Peyer's patch (tissue), 4 donors: ENCODE data around the gene HGF. TPM values are rescaled to one million over a fixed set of nuclear protein-coding genes. Genes with fewer than 3 reads are reported as not detected.

Experiments
- DNase-seq, 3 donors: peaks; one replicate each; pipeline ENCODE4 v3.0.0-alpha.2; 2017 to 2019
- H3K27ac ChIP-seq, 4 donors: fragments of 200-600 bp; sonication (generic); one replicate each; pipeline ENCODE4 v1.5.1; 2016 to 2019
- H3K27me3 ChIP-seq, 2 donors: fragments of 200-600 bp; sonication (generic); one replicate each; pipeline ENCODE4 v1.5.1; 2019
- H3K36me3 ChIP-seq, 3 donors: fragments of 200-600 bp; sonication (generic); one replicate each; pipeline ENCODE4 v1.5.1; 2016 to 2019
- H3K4me1 ChIP-seq, 4 donors: fragments of 200-600 bp; sonication (generic); one replicate each; pipeline ENCODE4 v1.5.1; 2016 to 2019
- H3K4me3 ChIP-seq, 4 donors: fragments of 200-600 bp; sonication (generic); 1 replicate in 3 of 4; 2 replicates in 1 of 4; pipeline ENCODE4 v1.5.1; 2016 to 2019; ENCODE audit warnings: mild to moderate bottlenecking in 1 of 4
- H3K9me3 ChIP-seq, 4 donors: fragments of 200-600 bp; sonication (generic); one replicate each; pipeline ENCODE4 v1.5.1; 2016 to 2019; ENCODE audit warnings: mild to moderate bottlenecking in 1 of 4
- POLR2A ChIP-seq, 2 donors: fragments of 450-650 bp; IDR thresholded peaks; one replicate each; pipeline ENCODE4 v1.5.1; 2017; ENCODE audit warnings: antibody characterized with exemption in 2 of 2, mild to moderate bottlenecking in 2 of 2, moderate library complexity in 2 of 2
- total RNA-seq, 4 donors: library from RNA; depleted of rRNA; stranded (reverse); fragments of >200 nt; gene quantifications; one replicate each; pipeline ENCODE4 v1.1.0, GENCODE V29; 2016
- TF ChIP-seq, protein P1 (sequence below), 6 experiments: fragments of 450-650 bp in 4 of 6; fragments of 200-600 bp in 2 of 6; sonication (generic) in 1 of 6; IDR thresholded peaks; one replicate each; pipeline ENCODE4 v1.5.1; 2017 to 2019; ENCODE audit warnings: antibody characterized with exemption in 6 of 6, mild to moderate bottlenecking in 3 of 6, moderate library complexity in 1 of 6

The HGF gene
- total RNA-seq, 4 donors from 2014 or later, result 0.88 to 5.0 (median 3.8) TPM

- no peak for DNase-seq
- no peaks in the 10 kb centered on the region for H3K27me3 ChIP-seq
- no peak overlapping the region for H3K27ac ChIP-seq
- H3K36me3 ChIP-seq, result no peaks in the 10 kb centered on the region
- TF ChIP-seq POLR2A (IDR thresholded peaks at IDR 0.05), result no peak
- TF ChIP-seq, protein P1, sequence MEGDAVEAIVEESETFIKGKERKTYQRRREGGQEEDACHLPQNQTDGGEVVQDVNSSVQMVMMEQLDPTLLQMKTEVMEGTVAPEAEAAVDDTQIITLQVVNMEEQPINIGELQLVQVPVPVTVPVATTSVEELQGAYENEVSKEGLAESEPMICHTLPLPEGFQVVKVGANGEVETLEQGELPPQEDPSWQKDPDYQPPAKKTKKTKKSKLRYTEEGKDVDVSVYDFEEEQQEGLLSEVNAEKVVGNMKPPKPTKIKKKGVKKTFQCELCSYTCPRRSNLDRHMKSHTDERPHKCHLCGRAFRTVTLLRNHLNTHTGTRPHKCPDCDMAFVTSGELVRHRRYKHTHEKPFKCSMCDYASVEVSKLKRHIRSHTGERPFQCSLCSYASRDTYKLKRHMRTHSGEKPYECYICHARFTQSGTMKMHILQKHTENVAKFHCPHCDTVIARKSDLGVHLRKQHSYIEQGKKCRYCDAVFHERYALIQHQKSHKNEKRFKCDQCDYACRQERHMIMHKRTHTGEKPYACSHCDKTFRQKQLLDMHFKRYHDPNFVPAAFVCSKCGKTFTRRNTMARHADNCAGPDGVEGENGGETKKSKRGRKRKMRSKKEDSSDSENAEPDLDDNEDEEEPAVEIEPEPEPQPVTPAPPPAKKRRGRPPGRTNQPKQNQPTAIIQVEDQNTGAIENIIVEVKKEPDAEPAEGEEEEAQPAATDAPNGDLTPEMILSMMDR (IDR thresholded peaks at IDR 0.05), result no peak
- no peaks in the 10 kb centered on the region for H3K9me3 ChIP-seq
- H3K4me1 ChIP-seq, result no peaks in the 10 kb centered on the region
- no peak overlapping the region for H3K4me3 ChIP-seq
Observed at GRCh38 chr7:81803267-81803666, 33.4 kb upstream of the HGF start.

- Histone ChIP-seq H3K9me3 (no peaks in the 10 kb centered on the region), H3K27me3 (no peaks in the 10 kb centered on the region), H3K36me3 (no peaks in the 10 kb centered on the region)
Observed at GRCh38 chr7:81802251-81802650, 32.4 kb upstream of the HGF start.

GRCh38 chr7:81801532-81801931, 31.7 kb upstream of the HGF start:
- no peak for TF ChIP-seq POLR2A (IDR thresholded peaks at IDR 0.05)
- TF ChIP-seq, protein P1 (IDR thresholded peaks at IDR 0.05), result no peak
- DNase-seq, result no peak
- H3K4me3 ChIP-seq, result no peak overlapping the region
- no peak overlapping the region for H3K27ac ChIP-seq
- H3K27me3 ChIP-seq, result no peaks in the 10 kb centered on the region
- no peaks in the 10 kb centered on the region for H3K9me3 ChIP-seq
- H3K4me1 ChIP-seq, result no peaks in the 10 kb centered on the region
- no peaks in the 10 kb centered on the region for H3K36me3 ChIP-seq

More at GRCh38 chr7:81802251-81802650, 32.4 kb upstream of the HGF start:
- no peak for DNase-seq
- Histone ChIP-seq H3K27ac (no peak overlapping the region), H3K4me1 (no peaks in the 10 kb centered on the region), H3K4me3 (no peak overlapping the region)
- TF ChIP-seq, protein P1 (IDR thresholded peaks at IDR 0.05), result no peak
- TF ChIP-seq POLR2A (IDR thresholded peaks at IDR 0.05), result no peak

GRCh38 chr7:81791568-81792518, 22.0 kb upstream of the HGF start:
- Histone ChIP-seq H3K9me3 (no peaks in the 10 kb centered on the region), H3K4me3 (no peak overlapping the region), H3K36me3 (no peaks in the 10 kb centered on the region), H3K27ac (no peak overlapping the region), H3K27me3 (no peaks in the 10 kb centered on the region), H3K4me1 (no peaks in the 10 kb centered on the region)
- no peak for DNase-seq
- TF ChIP-seq, protein P1 (IDR thresholded peaks at IDR 0.05), result no peak
- no peak for TF ChIP-seq POLR2A (IDR thresholded peaks at IDR 0.05)

- no peak overlapping the region for H3K4me3 ChIP-seq
- no peaks in the 10 kb centered on the region for H3K9me3 ChIP-seq
- no peak for TF ChIP-seq POLR2A (IDR thresholded peaks at IDR 0.05)
- TF ChIP-seq, protein P1 (IDR thresholded peaks at IDR 0.05), result no peak
- DNase-seq, result no peak
- H3K27me3 ChIP-seq, result no peaks in the 10 kb centered on the region
- H3K36me3 ChIP-seq, result no peaks in the 10 kb centered on the region
- no peaks in the 10 kb centered on the region for H3K4me1 ChIP-seq
- H3K27ac ChIP-seq, result no peak overlapping the region
Observed at GRCh38 chr7:81790686-81791085, 20.8 kb upstream of the HGF start.
